ENCODE data around the gene PDK2. TPM values are rescaled to one million over a fixed set of nuclear protein-coding genes. Genes with fewer than 3 reads are reported as not detected.

PDK2 gene
- total and polyA plus RNA-seq, 2 experiments from 2014 or later, result 12.0 to 15.9 TPM

GRCh38 chr17:50094753-50095619 lies at the start of gene PDK2 (continued):
- no peak for TF ChIP-seq ZNF114 (CRISPR knock-in tag; IDR thresholded peaks at IDR 0.05)

GRCh38 chr17:50046179-50046578 lies 49.0 kb upstream of the PDK2 start:
- Histone ChIP-seq H2AFZ (no peak overlapping the region), H3K27ac (ENCODE audit: low read depth) (no peak overlapping the region), H3K79me2 (replicated peaks; ENCODE audit: insufficient read depth) (no peaks in the 10 kb centered on the region), H3K4me1 (ENCODE audit: insufficient read depth) (peaks cover 8% of the 10 kb centered on the region; the same call in 1 of the 2 replicates), H3K4me3 (no peak overlapping the region), H3K27me3 (ENCODE audit: insufficient read depth) (no peaks in the 10 kb centered on the region), H4K20me1 (replicated peaks; ENCODE audit: insufficient read depth) (no peaks in the 10 kb centered on the region), H3K4me2 (no peak overlapping the region), H3K36me3 (ENCODE audit: insufficient read depth) (no peaks in the 10 kb centered on the region), H3K9me2 (ENCODE audit: insufficient read depth) (no peaks in the 10 kb centered on the region), H3F3A (replicated peaks; ENCODE audit: low read depth) (no peaks in the 10 kb centered on the region)
- Mint-ChIP-seq H3K27me3 (ENCODE audit: insufficient read depth, low read depth, poor library complexity) (peaks cover 14% of the 10 kb centered on the region), H3K27ac (no peak overlapping the region), H3K36me3 (ENCODE audit: low read depth) (no peaks in the 10 kb centered on the region; the same call in 2 of the 3 replicates), H3K9me3 (no peaks in the 10 kb centered on the region), H3K4me1 (peaks cover 23% of the 10 kb centered on the region), H3K4me3 (no peak overlapping the region)
- DNase-seq (ENCODE audit: low spot score) (no peak), ATAC-seq (no peak)
- TF ChIP-seq ZNF331 (CRISPR knock-in tag; IDR thresholded peaks at IDR 0.05; ENCODE audit: low read depth) (no peak), JUNB (IDR thresholded peaks at IDR 0.05; ENCODE audit: unreplicated experiment) (no peak), NANOG (IDR thresholded peaks at IDR 0.05; ENCODE audit: borderline replicate concordance) (no peak), ETS1 (IDR thresholded peaks at IDR 0.05) (no peak), STAT1 (IDR thresholded peaks at IDR 0.05; ENCODE audit: unreplicated experiment) (no peak), CREB1 (CRISPR knock-in tag; IDR thresholded peaks at IDR 0.05; ENCODE audit: low read depth) (no peak), CTCF (conservative IDR thresholded peaks at IDR 0.05; ENCODE audit: low read depth in 2 of 2) (no peak), POLR2AphosphoS5 (IDR thresholded peaks at IDR 0.05; ENCODE audit: low read depth) (no peak), EZH2 (IDR thresholded peaks at IDR 0.05; ENCODE audit: low read depth, unreplicated experiment) (no peak), EZH2phosphoT487 (IDR thresholded peaks at IDR 0.05; ENCODE audit: unreplicated experiment) (no peak), ZNF462 (CRISPR knock-in tag; IDR thresholded peaks at IDR 0.05) (no peak), ZNF114 (CRISPR knock-in tag; IDR thresholded peaks at IDR 0.05) (no peak)
